Activated CD4-positive, alpha-beta T cell treated with anti-CD3 and anti-CD28 coated beads for 48 hours (primary cell): Measurements from ENCODE around the gene PROK1.
"Not testable (repeated sequence)": the region's sequence is repeated elsewhere in the genome, so short reads cannot be mapped to it uniquely, and the experiment has no call there.

Experiments used
- DNase-seq: peaks from one replicate; pipeline ENCODE4 v3.0.0-alpha.2; 2020

PROK1 gene

GRCh38 chr1:110434946-110435345 lies 16.0 kb upstream of the PROK1 start:
- no peak for DNase-seq

- DNase-seq, result no peak
These were observed 14.3 kb upstream of the PROK1 start for GRCh38 chr1:110436635-110437034.

- not testable (repeated sequence) for DNase-seq
These were observed 13.2 kb upstream of the PROK1 start for GRCh38 chr1:110437645-110438299.

GRCh38 chr1:110438893-110439292 lies 12.1 kb upstream of the PROK1 start:
- DNase-seq, result no peak

- not testable (repeated sequence) for DNase-seq
These were observed 11.1 kb upstream of the PROK1 start for GRCh38 chr1:110439873-110440272.

GRCh38 chr1:110440877-110441276 lies 10.1 kb upstream of the PROK1 start:
- no peak for DNase-seq

- DNase-seq, result no peak
These were observed 9.1 kb upstream of the PROK1 start for GRCh38 chr1:110441888-110442287.

GRCh38 chr1:110443451-110443850 lies 7.5 kb upstream of the PROK1 start:
- no peak for DNase-seq

- no peak for DNase-seq
These were observed 6.4 kb upstream of the PROK1 start for GRCh38 chr1:110444561-110444960.

- no peak for DNase-seq
These were observed 993 bp upstream of the PROK1 start for GRCh38 chr1:110449661-110450651.

GRCh38 chr1:110452330-110452729 lies 1.4 kb downstream of the PROK1 start:
- no peak for DNase-seq

GRCh38 chr1:110453829-110454228 lies 2.9 kb downstream of the PROK1 start:
- no peak for DNase-seq

- no peak for DNase-seq
These were observed 3.4 kb downstream of the PROK1 start for GRCh38 chr1:110454328-110454727.

GRCh38 chr1:110455151-110455550 lies 4.2 kb downstream of the PROK1 start:
- no peak for DNase-seq

- no peak for DNase-seq
These were observed 6.3 kb downstream of the PROK1 start for GRCh38 chr1:110457206-110457605.

GRCh38 chr1:110460253-110461220 lies 9.6 kb downstream of the PROK1 start:
- DNase-seq, result peak; percentile 88

- DNase-seq, result no peak
These were observed 11.1 kb downstream of the PROK1 start for GRCh38 chr1:110462093-110462492.

GRCh38 chr1:110462964-110463363 lies 12.0 kb downstream of the PROK1 start:
- DNase-seq, result no peak

GRCh38 chr1:110463725-110464124 lies 12.8 kb downstream of the PROK1 start:
- no peak for DNase-seq

GRCh38 chr1:110464340-110464739 lies 13.4 kb downstream of the PROK1 start:
- no peak for DNase-seq

- DNase-seq, result no peak
These were observed 14.3 kb downstream of the PROK1 start for GRCh38 chr1:110465038-110465813.

GRCh38 chr1:110465814-110466380 lies 14.9 kb downstream of the PROK1 start:
- DNase-seq, result no peak
